ENCODE measurements around the gene WNT8B.

DNA sequence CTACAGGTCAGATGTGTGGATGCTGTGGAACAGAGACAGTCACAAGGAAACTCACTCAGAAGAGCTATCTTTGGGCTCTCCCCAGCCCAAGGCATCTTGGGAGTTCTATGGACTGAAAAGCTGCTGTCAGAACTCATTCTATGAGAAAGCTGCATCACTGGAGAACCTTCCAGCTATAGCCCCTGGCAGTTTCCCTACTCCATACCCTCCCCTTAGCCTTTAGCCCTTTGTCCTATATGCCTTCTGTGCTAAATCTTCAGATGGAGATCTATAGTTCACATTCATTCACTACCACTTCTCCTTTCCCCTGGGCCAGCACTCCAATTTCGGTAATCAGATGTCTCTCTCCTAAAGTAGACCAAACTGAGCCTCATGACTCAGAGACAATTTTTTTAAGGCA lies 6.9 kb downstream of the WNT8B start:
- TF ChIP-seq CTCF (IDR thresholded peaks at IDR 0.05) (no peak), POLR2A (IDR thresholded peaks at IDR 0.05) (no peak)
